ENCODE data around the gene CEP128. TPM values are rescaled to one million over a fixed set of nuclear protein-coding genes. Genes with fewer than 3 reads are reported as not detected.

CEP128 gene
- total RNA-seq, 1 experiment from 2014 or later, result 12.0 TPM

GRCh38 chr14:80681651-80682050, 259.9 kb downstream of the CEP128 start:
- no peak for ATAC-seq
- no peak overlapping the region for H3K4me3 Mint-ChIP-seq
- CTCF ChIA-PET, result no interaction called here

GRCh38 chr14:80679273-80679672, 262.3 kb downstream of the CEP128 start:
- no peak overlapping the region for H3K27ac Mint-ChIP-seq
- H3K9me3 Mint-ChIP-seq, result peaks cover 50% of the 10 kb centered on the region
- DNase-seq (ENCODE audit: low spot score) (no peak), ATAC-seq (no peak)
- POLR2A ChIA-PET, result no interaction called here
- TF ChIP-seq HMGA2 (CRISPR knock-in tag; IDR thresholded peaks at IDR 0.05) (no peak), CTCF (IDR thresholded peaks at IDR 0.05) (no peak), ATF3 (CRISPR knock-in tag; conservative IDR thresholded peaks at IDR 0.05) (no peak), GTF2I (CRISPR knock-in tag; conservative IDR thresholded peaks at IDR 0.05) (no peak), ZNF219 (CRISPR knock-in tag; IDR thresholded peaks at IDR 0.05; ENCODE audit: borderline replicate concordance) (no peak), FOXP4 (CRISPR knock-in tag; IDR thresholded peaks at IDR 0.05) (no peak), GABPB1 (CRISPR knock-in tag; IDR thresholded peaks at IDR 0.05) (no peak)
- peaks cover 9% of the 10 kb centered on the region for H3K4me1 Mint-ChIP-seq
- H3K36me3 Mint-ChIP-seq, result peaks cover 42% of the 10 kb centered on the region
- CTCF ChIA-PET, result no interaction called here
- H3K4me3 Mint-ChIP-seq, result no peak overlapping the region
- H3K27me3 Mint-ChIP-seq (ENCODE audit: low read depth), result no peaks in the 10 kb centered on the region

More at GRCh38 chr14:80681651-80682050, 259.9 kb downstream of the CEP128 start:
- no peak for TF ChIP-seq NR1H2 (CRISPR knock-in tag; IDR thresholded peaks at IDR 0.05)
- no peak for TF ChIP-seq ERG (CRISPR knock-in tag; IDR thresholded peaks at IDR 0.05)
- TF ChIP-seq ZNF232 (CRISPR knock-in tag; IDR thresholded peaks at IDR 0.05), result no peak
- no peak for TF ChIP-seq RELA (CRISPR knock-in tag; IDR thresholded peaks at IDR 0.05; ENCODE audit: borderline replicate concordance)
- TF ChIP-seq HMGA2 (CRISPR knock-in tag; IDR thresholded peaks at IDR 0.05), result no peak
- no peak for TF ChIP-seq E2F4 (CRISPR knock-in tag; IDR thresholded peaks at IDR 0.05; ENCODE audit: borderline replicate concordance, low read depth)
- no peak for TF ChIP-seq ATF1 (CRISPR knock-in tag; IDR thresholded peaks at IDR 0.05)
- TF ChIP-seq FOXJ3 (CRISPR knock-in tag; IDR thresholded peaks at IDR 0.05; ENCODE audit: borderline replicate concordance), result no peak
- TF ChIP-seq GTF2I (CRISPR knock-in tag; conservative IDR thresholded peaks at IDR 0.05), result no peak
- TF ChIP-seq ZNF671 (CRISPR knock-in tag; IDR thresholded peaks at IDR 0.05), result no peak
- TF ChIP-seq ZNF425 (CRISPR knock-in tag; conservative IDR thresholded peaks at IDR 0.05), result no peak
- no peak for TF ChIP-seq ZNF263 (CRISPR knock-in tag; IDR thresholded peaks at IDR 0.05; ENCODE audit: low read depth)
- no peak for TF ChIP-seq ZNF396 (CRISPR knock-in tag; IDR thresholded peaks at IDR 0.05; ENCODE audit: borderline replicate concordance)
- TF ChIP-seq SMAD4 (CRISPR knock-in tag; IDR thresholded peaks at IDR 0.05), result no peak
- TF ChIP-seq JUN (CRISPR knock-in tag; IDR thresholded peaks at IDR 0.05), result no peak
- TF ChIP-seq USF2 (CRISPR knock-in tag; IDR thresholded peaks at IDR 0.05), result no peak
- TF ChIP-seq SOX15 (CRISPR knock-in tag; IDR thresholded peaks at IDR 0.05), result no peak
- no peak for TF ChIP-seq NFYB (CRISPR knock-in tag; conservative IDR thresholded peaks at IDR 0.05; ENCODE audit: low read depth)
- no peak for TF ChIP-seq KAT7 (CRISPR knock-in tag; IDR thresholded peaks at IDR 0.05; ENCODE audit: borderline replicate concordance)
- TF ChIP-seq ATF3 (CRISPR knock-in tag; conservative IDR thresholded peaks at IDR 0.05), result no peak
- POLR2A ChIA-PET, result no interaction called here
- Mint-ChIP-seq H3K36me3 (peaks cover 42% of the 10 kb centered on the region), H3K27me3 (ENCODE audit: low read depth) (no peaks in the 10 kb centered on the region), H3K9me3 (peaks cover 52% of the 10 kb centered on the region), H3K27ac (no peak overlapping the region), H3K4me1 (0 out of 2 replicates have a peak, but pooled peaks cover 3% of the 10 kb centered on the region)
- no peak for DNase-seq (ENCODE audit: low spot score)

Data from WTC11 (cell line).